ENCODE results near the gene HIPK1. TPM values are rescaled to one million over a fixed set of nuclear protein-coding genes. Genes with fewer than 3 reads are reported as not detected.

HIPK1 gene
- total and polyA plus RNA-seq, 2 of the 13 experiments (the other 11 are each of a cell fraction or from before 2014, with no cell fraction given): 20.8 to 33.4 TPM

GRCh38 chr1:113898241-113898814 is 30.8 kb upstream of the HIPK1 start:
- peaks cover 2% of the 10 kb centered on the region for H3K79me2 ChIP-seq (ENCODE audit: insufficient read depth, low read length)
- in situ Hi-C loops (cut with HindIII; ENCODE audit: extremely low pct_ligation_motif_present, low pct_unique_long_range_greater_than_20kb): no loop called here
- no peak for ATAC-seq
- H3K36me3 ChIP-seq (replicated peaks in 1 of 2; ENCODE audit: control insufficient read depth in 1 of 2, insufficient read depth in 2 of 2, low read length in 2 of 2): peaks cover 7 to 39% of the 10 kb centered on the region in 2 experiments; a peak in 4 of 5 replicates
- no peak for DNase-seq (ENCODE audit: low spot score)
- H3K4me2 ChIP-seq (ENCODE audit: low read depth, low read length): no peak overlapping the region
- POLR2A ChIA-PET: no interaction called here
- intact Hi-C loops (cut with micrococcal nuclease; ENCODE audit: unreplicated experiment): no loop called here
- no peaks in the 10 kb centered on the region for H3K27me3 ChIP-seq (ENCODE audit: control insufficient read depth in 1 of 2, insufficient read depth in 2 of 2, low read length in 2 of 2)
- CTCF ChIA-PET (ENCODE audit: low intra/inter-chr PET ratio, low total read pairs): no interaction called here
- H2AFZ ChIP-seq (ENCODE audit: low read length): no peak overlapping the region
- H3K4me3 ChIP-seq (replicated peaks in 1 of 3; ENCODE audit: insufficient read depth in 1 of 3, low read depth in 2 of 3, low read length in 3 of 3): no peak overlapping the region
- no TSS peak for BruUV-seq (replicated peaks)
- H3K9ac ChIP-seq (ENCODE audit: insufficient read depth, low read depth, low read length): no peak overlapping the region
- no peak overlapping the region for H3K27ac ChIP-seq (ENCODE audit: extremely low read length, insufficient read depth, low read length)
- H3K9me3 ChIP-seq (ENCODE audit: low read length): no peaks in the 10 kb centered on the region
- WGBS (ENCODE audit: low lambda C conversion rate): 100% methylated on average over 1 of the region's 1 CpG
- FAIRE-seq: no peak
- peaks cover 4% of the 10 kb centered on the region; the same call in 1 of the 2 replicates for H3K4me1 ChIP-seq (ENCODE audit: insufficient read depth, low read length)
- no peaks in the 10 kb centered on the region for H4K20me1 ChIP-seq (ENCODE audit: insufficient read depth, low read length)
- TF ChIP-seq CENPT (CRISPR knock-in tag; IDR thresholded peaks at IDR 0.05; ENCODE audit: low read depth) (no peak), AKAP8 (CRISPR knock-in tag; IDR thresholded peaks at IDR 0.05) (no peak), FOXC1 (CRISPR knock-in tag; IDR thresholded peaks at IDR 0.05; ENCODE audit: borderline replicate concordance) (no peak), ZNF879 (CRISPR knock-in tag; IDR thresholded peaks at IDR 0.05) (no peak), ZNF777 (CRISPR knock-in tag; IDR thresholded peaks at IDR 0.05) (no peak), MAFK (conservative IDR thresholded peaks at IDR 0.05 in 1 of 2, IDR thresholded peaks at IDR 0.05 in 1 of 2; ENCODE audit: low read length in 2 of 2) (no peak), ZNF3 (CRISPR knock-in tag; IDR thresholded peaks at IDR 0.05) (no peak), EED (CRISPR knock-in tag; IDR thresholded peaks at IDR 0.05) (no peak), ZNF318 (CRISPR knock-in tag; IDR thresholded peaks at IDR 0.05) (no peak), TOE1 (CRISPR knock-in tag; IDR thresholded peaks at IDR 0.05) (no peak), ZBTB38 (CRISPR knock-in tag; IDR thresholded peaks at IDR 0.05) (no peak), ZBTB2 (CRISPR knock-in tag; IDR thresholded peaks at IDR 0.05; ENCODE audit: low read depth) (no peak), PHF20 (CRISPR knock-in tag; IDR thresholded peaks at IDR 0.05) (no peak)
